ENCODE results near the gene GLIPR1L2. TPM values are rescaled to one million over a fixed set of nuclear protein-coding genes. Genes with fewer than 3 reads are reported as not detected.
"Not testable (repeated sequence)": the region's sequence is repeated elsewhere in the genome, so short reads cannot be mapped to it uniquely, and the experiment has no call there.

Gene GLIPR1L2
- total RNA-seq, 1 donor = 0.72 TPM

DNA sequence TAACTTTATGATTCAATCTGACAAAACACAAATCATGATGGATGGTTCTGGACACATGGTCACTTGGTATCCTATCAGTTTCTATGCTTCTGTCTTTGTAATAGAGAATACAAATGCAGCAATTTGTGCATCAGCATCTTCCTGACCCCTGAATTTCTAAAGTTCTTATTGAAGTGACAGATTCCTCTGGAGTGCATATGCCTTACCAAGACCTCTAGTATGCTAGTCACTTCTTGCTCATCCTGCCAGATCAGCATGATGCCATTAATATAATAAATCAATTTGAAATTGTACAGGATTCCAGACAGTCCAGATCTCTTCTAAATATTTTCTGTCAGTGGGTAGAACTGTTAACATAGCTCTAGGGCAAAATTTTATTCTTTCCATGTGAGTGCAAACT is 49.0 kb downstream of the GLIPR1L2 start:
- no peak for DNase-seq (ENCODE audit: low read depth)
- H3K4me3 ChIP-seq (ENCODE audit: low read depth, low read length) = no peak overlapping the region
- no peak for TF ChIP-seq CTCF (IDR thresholded peaks at IDR 0.05; ENCODE audit: insufficient read depth, low read length)

GRCh38 chr12:75441687-75442449 is 51.0 kb downstream of the GLIPR1L2 start:
- H3K4me3 ChIP-seq (ENCODE audit: low read depth, low read length); DNase-seq (ENCODE audit: low read depth): not testable (repeated sequence)

GRCh38 chr12:75442454-75442853 is 51.6 kb downstream of the GLIPR1L2 start:
- not testable (repeated sequence) for DNase-seq (ENCODE audit: low read depth); H3K4me3 ChIP-seq (ENCODE audit: low read depth, low read length)

DNA sequence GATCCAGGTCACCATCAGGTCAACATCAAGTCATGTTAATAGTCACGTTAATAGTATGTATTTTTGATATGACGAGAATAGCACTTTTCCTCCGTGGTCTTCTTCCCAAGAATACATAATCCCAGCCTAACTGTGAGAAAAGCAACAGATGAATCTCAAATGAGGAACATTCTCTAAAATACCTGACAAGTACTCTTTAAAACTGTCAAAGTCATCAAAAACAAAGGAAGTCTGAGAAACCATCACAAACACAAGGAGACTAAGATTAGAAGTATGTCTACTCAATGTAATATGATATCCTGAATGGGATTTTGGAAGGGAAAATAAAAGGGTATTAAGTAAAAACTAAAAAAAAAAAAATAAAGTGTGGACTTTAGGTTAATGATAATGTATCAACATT is 52.8 kb downstream of the GLIPR1L2 start:
- no peak overlapping the region for H3K4me3 ChIP-seq (ENCODE audit: low read depth, low read length)
- TF ChIP-seq CTCF (IDR thresholded peaks at IDR 0.05; ENCODE audit: insufficient read depth, low read length) = no peak
- DNase-seq (ENCODE audit: low read depth) = no peak

DNA sequence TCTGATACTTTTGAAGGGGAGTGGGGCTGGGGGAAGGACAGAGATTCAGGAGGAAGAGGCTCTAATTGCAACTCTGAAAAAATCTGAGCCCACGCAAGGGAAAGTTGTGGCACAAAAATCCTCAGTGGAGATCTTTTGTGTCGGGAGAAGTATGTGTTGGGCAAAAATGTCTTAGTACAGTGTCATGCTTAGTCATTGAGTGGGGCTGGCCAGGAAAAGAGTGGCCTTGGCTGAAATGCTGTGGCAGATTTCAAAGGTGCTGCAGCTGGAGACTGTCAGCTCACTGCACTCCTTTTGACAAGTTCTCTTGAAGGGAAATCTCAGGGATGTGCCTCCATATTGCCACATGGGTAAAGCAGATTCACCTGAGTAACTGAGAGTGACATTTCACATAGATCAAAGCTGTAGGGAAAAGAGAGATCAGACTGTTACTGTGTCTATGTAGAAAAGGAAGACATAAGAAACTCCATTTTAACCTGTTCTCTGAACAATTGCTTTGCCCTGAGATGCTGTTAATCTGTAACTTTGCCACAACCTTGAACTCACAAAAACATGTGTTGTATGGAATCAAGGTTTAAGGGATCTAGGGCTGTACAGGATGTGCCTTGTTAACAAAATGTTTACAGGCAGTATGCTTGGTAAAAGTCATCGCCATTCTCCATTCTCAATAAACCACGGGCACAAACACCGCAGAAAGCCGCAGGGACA is 53.7 kb downstream of the GLIPR1L2 start:
- no peak overlapping the region for H3K4me3 ChIP-seq (ENCODE audit: low read depth, low read length)
- no peak for TF ChIP-seq CTCF (IDR thresholded peaks at IDR 0.05; ENCODE audit: insufficient read depth, low read length)
- peak; percentile 65 for DNase-seq (ENCODE audit: low read depth)

- not testable (repeated sequence) for DNase-seq (ENCODE audit: low read depth); H3K4me3 ChIP-seq (ENCODE audit: low read depth, low read length)
Measured at GRCh38 chr12:75445137-75445507, 54.2 kb downstream of the GLIPR1L2 start.

- DNase-seq (ENCODE audit: low read depth) = peak; percentile 82
- no peak overlapping the region for H3K4me3 ChIP-seq (ENCODE audit: low read depth, low read length)
- TF ChIP-seq CTCF (IDR thresholded peaks at IDR 0.05; ENCODE audit: insufficient read depth, low read length) = no peak
Measured at GRCh38 chr12:75446857-75447256, 56.0 kb downstream of the GLIPR1L2 start.

- TF ChIP-seq CTCF (IDR thresholded peaks at IDR 0.05; ENCODE audit: insufficient read depth, low read length) = no peak
- no peak for DNase-seq (ENCODE audit: low read depth)
- H3K4me3 ChIP-seq (ENCODE audit: low read depth, low read length) = no peak overlapping the region
Measured at GRCh38 chr12:75447691-75448393, 57.0 kb downstream of the GLIPR1L2 start.
